ENCODE data around the gene CFAP300.
A peak's percentile ranks its signal among the peaks of the same experiment; 100 is the strongest.

The CFAP300 gene

DNA sequence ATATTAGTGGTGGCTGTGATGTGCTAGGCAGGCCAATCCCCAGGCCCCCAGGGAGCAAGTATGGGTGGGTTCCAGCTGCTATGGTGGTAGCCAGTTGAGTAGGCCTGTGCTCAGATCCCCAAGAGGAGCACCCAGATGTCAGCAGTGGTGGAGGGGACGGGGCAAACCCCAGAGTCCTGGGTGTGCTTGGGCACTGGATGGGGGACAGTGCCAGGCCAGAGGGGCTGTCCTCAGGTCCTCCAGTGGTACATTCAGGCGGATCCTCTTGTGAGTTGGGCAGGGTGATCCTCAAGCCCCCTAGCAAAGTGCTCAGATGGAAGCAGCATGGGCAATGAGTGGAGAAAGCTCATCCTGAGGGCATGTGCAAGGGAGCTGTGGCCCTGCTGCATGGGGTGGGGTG lies 26.0 kb downstream of the CFAP300 start:
- DNase-seq: no peak

DNA sequence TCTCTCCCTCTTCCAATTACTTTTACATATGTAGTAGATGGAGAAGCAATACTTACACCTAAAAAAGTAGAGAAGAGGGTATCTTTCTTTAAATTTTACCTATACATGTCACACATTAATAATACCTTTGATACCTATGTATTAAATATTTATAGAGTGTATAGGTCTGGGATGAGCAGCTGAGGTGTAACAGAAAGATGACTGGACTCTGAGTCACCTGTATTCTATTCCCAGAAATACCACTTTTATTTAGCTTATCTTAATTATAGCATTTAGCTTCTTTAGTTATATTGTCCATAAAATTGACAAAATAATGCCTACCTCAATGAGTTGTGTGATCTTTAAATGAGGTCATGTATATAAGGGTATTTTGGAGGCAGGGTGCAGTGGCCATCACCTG lies 32.4 kb downstream of the CFAP300 start:
- no peak for DNase-seq

DNA sequence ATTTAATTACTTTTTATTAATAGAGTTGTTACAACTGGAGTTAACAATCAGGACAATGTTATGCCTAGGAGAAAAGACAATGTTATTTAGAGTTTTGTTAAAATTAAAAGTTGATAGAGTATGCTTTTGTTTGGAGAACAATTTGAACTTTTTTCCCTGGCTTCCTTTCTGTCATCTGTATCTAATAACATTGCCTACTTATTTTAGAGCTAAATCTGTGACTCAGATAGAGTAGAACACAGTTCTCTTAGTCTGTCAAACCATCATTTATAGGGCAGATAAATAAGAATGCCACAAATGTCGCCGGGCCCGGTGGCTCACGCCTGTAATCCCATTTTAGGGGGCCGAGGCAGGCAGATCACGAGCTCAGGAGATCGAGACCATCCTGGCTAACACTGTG lies 34.1 kb downstream of the CFAP300 start:
- no peak for DNase-seq

DNA sequence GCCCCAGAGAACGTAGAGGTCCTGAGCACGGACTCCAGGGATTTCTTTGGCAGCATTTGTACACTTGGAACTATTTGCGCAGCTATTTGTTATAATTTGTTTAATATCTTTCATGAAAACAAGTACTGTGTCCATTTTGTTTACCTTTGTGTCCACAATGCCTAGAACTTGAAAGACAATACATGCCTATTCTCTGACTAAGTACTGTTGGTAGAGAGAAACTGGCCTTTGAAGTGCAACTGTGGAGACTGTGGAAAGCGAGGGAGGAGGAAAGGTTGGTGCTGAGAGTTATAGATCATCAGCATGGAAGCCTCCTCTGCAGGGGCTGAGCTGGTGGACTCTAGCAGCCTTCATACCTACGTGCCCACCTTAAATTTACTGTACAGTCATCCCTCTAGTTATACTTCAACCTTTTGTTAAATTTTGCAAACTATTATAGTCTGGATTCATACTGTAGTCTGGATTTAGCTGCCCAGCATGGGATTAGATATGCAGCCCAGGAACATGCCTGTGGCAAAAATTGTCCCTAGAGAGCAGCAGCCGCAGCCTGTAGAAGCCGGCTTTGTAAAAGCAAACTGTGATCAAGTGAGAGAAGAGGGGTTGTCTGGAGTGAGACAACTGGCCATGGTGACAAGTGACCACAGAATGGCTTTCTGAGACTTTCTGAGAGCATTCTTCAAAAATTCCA lies 38.8 kb downstream of the CFAP300 start:
- no peak for DNase-seq

DNA sequence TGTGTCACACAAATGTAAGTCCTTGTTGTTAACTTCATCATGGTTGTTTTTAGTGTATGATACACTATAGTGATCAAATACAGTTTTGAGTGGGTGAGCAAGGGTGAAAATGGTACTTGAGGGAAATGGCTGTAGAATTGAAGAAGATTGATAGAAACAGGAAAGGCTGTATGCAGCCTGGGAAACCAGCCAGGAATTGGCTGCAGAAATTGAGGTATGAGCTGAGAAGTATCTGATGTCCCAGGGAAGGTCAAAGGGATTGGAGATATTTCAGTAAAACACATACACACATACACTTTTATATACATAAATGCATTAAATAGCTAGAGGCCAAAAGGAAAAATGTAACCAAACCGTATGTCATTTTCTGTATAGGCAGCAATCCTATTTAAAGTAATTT lies 49.9 kb downstream of the CFAP300 start:
- no peak for DNase-seq

DNA sequence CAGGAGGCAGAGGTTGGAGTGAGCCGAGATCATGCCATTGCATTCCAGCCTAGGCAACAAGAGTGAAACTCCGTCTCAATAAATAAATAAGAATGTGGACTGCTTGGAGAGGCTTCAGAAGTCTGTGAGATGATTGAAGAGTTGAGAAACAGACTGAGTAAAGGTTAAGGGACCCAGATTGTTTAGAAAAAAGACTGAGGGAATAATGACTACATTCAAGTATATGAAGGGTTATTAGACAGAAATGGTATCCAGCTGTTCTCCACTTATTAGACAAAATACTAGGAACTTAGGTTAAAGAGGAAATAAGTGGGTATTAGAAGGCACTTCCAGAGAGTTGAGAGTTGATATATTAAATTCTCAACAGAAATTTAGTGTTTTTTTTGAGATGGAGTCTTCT lies 52.5 kb downstream of the CFAP300 start:
- no peak for DNase-seq

DNA sequence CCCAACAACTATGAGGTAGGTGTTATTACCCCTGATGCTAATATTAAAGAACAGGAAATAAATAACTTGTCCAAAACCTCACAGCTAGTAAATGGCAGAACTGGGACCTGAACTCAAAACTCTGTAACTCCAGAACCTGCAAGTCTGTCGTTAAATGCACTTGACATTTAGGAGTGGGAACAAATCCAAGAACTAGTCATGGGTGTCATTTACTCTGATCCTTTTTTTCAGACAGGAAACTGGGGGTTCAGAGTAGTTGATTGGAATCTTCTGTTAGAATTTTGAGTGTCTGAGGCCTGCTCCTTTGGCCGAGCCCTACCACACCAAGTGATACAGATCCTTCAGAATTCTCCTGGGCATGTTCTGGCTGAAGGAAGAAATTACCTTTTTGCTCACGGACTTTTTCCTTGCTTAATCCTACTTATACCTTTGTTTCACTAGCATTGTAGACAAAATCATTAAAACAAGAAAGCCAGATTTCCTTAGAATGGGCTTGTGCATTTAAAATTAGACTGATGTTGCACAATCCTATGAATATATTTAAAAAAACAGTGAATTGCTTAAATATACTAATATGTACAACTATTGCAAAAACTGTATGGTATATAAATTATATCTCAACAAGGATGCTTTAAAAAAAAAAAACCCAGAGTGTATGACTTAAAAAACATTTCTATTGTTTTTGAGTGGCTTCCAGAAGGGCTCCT lies 61.6 kb downstream of the CFAP300 start:
- no peak for DNase-seq

DNA sequence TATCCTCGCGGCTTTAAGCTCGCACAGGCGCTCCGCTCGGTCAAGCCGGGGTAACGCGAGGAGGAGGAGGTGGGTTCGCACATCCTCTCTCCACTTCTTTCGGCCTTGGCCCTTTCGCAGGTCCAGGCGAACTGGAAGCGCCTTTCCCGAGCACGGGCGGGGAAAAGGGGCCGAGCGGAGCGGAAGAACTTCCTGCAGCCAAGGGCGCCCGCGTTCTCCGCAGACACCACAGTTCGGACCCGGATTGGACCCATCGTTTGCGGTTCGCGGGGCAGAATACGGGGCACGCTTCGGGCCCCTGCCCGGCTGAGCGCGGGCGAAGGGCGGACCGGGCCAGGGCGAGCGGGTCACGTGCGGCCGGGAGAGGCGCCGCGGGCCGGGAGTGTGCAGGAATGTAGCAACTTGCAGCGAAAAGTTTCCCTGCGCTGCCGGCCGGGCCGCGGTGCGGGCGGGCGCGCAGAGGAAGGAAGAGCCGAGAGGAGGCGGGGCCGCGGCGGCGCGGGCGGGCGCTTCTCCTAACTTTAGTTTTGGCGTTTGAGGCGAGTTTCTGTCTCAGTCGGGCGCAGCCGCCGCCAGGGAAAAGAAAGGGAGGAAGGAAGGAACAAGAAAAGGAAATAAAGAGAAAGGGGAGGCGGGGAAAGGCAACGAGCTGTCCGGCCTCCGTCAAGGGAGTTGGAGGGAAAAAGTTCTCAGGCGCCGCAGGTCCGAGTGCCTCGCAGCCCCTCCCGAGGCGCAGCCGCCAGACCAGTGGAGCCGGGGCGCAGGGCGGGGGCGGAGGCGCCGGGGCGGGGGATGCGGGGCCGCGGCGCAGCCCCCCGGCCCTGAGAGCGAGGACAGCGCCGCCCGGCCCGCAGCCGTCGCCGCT lies 62.9 kb downstream of the CFAP300 start, which contains the start of gene YAP1:
TSS of gene YAP1 (plus strand) at position 552 of the 865 bp plus-strand sequence. CDS start 402 bp downstream, outside the sequence.
- peak; percentile 17 for DNase-seq

DNA sequence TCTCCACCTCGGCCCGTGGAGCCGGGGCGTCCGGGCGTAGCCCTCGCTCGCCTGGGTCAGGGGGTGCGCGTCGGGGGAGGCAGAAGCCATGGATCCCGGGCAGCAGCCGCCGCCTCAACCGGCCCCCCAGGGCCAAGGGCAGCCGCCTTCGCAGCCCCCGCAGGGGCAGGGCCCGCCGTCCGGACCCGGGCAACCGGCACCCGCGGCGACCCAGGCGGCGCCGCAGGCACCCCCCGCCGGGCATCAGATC lies 63.4 kb downstream of the CFAP300 start:
- no peak for DNase-seq

DNA sequence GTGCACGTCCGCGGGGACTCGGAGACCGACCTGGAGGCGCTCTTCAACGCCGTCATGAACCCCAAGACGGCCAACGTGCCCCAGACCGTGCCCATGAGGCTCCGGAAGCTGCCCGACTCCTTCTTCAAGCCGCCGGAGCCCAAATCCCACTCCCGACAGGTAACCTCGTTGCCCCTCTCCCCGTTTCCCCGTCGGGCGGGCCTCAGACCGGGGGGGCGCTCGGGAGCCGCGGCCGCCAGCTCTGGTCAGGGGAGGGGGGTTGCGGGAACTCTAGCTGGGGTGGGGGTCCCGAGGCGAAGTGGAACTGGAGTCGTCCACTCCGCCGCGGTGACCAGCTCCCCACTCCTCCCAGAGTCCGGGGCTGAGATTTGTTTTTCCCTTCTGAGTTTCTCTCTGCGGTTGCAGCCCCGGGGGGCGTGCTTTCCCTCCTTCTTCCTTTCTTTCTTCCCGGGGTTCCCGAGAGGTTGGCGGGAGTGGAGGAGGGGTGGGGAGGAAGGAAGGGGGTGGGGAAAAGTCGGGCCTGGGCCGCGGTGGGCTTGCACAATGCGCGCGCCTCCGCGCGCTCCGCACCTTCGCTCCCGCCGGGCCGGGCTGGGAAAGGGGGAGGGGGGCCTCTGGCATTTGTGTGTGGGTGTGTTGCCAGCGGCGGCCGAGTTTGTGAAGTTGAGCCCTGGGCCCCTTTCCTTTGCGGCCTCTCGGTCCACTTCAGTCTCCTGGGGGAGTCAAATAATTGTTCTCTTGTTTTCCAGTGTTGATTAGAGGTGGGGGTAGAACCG lies 64.0 kb downstream of the CFAP300 start:
- no peak for DNase-seq

DNA sequence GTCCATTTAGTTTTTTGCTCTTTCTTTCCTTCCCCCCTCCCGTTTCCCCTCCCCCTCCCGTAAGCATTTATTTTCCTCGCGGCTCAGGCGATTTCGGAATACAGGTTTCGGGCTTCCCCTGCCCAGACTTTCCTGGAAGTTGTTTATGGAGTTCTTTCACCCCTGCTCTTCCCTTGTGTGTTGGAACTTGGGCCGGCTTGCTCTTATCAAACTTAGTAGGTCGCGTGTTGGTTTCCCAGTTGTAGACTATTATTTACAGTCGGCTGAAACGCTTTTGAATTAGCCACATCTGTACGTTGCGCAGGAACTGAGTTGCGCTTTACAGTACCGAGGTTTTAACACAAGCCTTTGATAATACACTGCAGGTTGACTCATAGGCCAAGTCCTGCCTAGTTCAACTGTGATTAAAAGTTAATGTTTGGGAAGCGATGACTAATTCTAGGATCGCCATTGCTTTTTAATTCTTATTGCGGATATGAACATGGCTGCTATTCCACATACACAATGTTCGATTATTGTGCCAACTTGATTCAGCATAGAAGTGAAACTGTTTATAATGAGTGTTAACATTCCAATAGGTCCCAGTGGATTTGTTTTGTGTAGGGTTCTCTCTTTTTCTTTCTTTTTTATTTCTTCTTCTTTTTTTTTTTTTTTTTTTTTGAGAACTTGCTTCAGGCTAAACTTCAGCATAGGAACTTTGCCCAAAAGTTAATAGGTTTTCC lies 64.7 kb downstream of the CFAP300 start:
- DNase-seq: no peak

DNA sequence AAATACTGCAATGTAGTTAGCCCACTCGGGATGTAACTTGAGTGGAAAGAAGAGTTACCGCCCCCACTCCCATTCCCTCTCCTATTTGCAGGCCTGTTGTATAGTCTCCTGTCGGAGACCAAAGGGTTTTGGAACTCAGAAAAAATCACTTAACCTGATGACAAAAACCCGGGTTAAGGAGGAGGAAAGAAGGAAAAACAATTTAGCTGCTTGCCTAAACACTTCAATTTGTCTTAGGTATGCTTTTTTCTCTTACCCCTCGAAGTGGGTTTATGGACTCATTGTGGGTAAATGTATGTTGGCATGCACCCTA lies 65.2 kb downstream of the CFAP300 start:
- DNase-seq: no peak

DNA sequence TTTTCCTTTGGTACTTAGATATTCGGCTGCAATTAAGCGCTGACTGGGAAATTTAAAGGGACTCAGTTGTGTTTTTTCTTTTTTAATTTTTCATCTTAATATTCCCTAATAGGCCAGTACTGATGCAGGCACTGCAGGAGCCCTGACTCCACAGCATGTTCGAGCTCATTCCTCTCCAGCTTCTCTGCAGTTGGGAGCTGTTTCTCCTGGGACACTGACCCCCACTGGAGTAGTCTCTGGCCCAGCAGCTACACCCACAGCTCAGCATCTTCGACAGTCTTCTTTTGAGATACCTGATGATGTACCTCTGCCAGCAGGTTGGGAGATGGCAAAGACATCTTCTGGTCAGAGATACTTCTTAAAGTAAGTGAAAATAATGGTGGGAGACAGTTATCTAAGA lies 66.8 kb downstream of the CFAP300 start:
- DNase-seq: no peak

DNA sequence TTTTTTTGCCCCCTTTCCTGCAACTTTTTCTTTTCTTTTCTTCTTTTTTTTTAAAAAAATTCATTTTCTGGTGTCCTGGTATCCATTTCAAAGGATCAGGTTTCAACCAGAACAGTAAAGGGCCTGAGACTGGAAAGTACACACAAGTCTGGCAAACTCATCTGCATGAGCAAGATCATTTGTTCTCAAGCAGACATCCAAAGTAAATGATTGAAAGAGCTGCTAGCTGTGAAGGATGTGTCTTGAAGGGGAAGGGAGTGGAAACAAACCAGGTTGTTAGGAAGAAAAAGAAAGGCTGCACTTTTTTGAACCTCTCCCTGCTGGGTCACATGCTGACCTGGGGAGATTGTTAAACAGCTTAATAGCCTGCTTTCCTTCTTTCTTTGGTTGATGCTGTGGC lies 68.3 kb downstream of the CFAP300 start:
- DNase-seq: no peak

DNA sequence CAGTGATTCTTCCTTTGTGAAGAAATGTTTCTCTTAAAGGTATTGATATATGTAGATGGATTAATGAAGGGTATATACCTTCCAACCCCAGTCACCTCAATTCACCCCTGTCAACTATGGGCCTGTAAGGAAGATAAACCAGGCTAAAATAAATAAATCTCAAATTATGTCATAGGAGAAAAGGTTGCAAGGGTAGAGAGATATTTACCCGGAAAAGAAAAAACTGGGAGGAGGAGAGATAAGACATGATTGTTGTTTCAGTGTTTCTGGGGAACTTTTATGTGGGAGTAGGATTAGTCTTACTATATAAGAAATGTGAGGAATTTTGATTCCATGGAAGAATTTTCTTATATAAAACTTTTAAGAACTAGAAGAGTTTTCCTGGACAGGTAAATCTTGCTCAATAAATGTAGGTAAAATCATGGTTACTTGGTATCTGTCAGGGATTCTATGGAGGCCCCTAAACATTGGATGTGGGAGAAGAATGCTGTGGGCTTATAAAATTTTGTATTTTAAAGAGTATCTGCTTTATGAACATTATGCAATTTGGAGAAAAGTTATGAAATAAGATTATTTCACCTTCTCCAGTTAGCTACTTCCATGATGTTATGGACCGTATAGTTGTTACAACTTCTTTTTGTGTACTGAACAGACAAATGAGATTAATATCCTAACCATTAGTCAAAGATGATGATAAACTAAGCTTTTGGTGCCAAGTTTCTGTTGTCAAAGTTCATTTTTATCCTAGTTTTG lies 69.4 kb downstream of the CFAP300 start:
- no peak for DNase-seq

DNA sequence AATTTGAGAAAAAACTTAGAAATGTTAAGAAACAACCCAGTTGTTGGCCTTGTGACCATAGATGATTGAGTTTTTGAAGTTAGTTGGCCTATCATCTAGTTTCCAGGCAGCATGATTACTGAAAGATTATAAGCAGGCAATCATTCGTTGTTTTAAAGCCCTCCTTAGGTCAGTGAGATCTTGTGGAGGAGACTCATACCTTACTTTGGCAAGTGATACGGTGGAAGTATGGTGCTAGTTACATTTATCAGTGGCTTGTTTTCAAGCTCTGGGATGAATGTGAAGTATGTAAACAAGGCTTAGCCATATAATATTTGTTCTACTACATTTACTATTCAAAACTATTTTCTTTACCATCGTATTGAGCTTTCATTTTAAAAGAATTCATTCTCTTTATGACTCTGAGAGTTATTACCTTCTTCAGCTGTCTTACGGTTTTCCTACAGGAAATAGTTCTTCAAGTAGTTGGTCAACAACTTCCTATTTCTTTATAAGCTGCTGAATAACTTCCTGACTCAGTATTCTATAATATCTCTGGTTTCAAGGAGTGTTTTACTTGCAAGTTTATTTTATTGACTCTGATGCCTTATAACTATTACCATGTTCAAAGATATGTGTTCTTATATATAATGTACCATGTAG lies 70.4 kb downstream of the CFAP300 start:
- no peak for DNase-seq

DNA sequence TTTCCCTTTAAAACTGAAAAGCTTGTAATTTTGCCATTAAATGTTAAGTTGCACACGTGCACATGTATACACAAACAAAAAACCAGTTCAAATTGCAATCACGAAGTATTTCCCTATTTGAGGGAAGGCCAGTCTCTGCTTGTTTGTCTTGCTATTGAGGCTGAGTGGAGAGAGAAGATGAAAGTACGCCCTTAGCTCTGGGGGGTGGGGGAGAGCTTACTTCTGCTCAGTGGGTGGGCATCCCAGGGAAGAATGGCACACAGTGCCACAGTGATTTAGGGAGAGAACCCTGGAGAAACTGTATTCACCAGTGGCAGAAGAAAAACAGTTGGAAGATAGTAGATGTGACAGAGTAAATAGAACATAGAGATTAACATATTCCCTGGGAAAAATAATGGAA lies 71.7 kb downstream of the CFAP300 start:
- no peak for DNase-seq

DNA sequence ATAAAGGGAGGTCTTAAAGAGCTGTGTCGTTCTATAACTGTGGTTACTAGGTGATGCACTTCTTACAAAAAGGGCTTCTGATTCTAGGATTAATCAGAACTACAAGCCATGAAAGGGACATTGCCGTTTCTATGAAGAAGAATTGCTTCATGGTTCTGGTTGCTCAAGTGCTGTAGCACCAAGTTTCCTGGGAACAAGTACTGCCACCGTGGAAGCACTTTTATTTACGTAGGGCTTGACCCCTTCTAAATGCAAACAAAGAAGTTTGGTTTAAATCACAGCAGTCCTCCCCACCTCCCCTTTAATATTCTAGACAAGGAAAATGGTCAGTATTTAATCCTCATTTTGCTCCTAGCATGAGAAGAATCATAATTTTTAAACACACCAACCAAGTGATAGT lies 72.8 kb downstream of the CFAP300 start:
- no peak for DNase-seq

DNA sequence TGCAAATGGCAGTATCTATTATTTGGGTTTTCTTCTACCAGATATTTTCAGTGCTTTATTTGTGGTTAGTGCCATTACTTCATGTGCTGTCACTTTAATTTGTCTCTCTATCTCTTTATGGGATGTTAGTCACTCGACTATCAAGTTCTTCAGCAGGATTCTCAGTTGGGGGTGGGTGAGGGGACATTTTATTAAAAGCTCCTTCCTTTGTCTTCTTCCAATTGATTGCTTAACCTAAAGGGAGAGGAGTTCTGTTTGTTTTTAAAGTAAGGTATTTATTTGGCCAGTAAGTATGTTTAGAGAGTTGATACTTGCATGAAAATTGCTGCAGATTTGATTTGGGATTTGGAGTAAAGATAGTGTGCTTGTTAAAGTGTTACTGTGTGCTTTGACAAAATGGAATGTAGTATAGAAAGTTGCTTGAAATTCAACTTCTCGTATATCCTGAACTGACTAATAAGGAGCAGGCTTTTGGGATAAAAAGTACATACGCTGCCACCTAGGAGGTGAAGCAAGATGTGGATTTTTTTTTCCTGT lies 73.3 kb downstream of the CFAP300 start:
- no peak for DNase-seq

DNA sequence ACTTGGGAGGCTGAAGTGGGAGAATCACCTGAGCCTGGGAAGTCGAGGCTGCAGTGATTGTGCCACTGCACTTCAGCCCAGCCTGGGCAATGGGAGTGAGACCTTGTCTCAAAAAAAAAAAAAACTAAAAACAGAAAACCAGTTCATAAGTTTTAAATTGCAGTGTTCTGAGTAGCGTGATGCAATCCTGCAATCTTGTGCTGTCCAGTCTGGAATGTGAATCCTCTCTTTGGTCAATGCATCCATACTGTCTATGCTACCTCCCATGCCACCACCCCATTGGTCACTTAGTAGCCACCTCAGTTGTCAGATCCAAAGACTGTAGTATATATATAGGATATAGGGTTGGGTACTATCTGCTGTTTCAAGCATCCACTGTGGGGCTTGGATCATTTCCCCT lies 74.1 kb downstream of the CFAP300 start:
- no peak for DNase-seq

Data from effector CD8-positive, alpha-beta T cell (primary cell).